Fibroblast of pulmonary artery (primary cell): Measurements from ENCODE around the gene CEP97.

Experiments used
- DNase-seq: peaks from one replicate; pipeline ENCODE4 v3.0.0-alpha.2; 2010; ENCODE audit warnings: low read depth
- H3K4me3 ChIP-seq: replicated peaks from 2 replicates; pipeline ENCODE4 v1.5.1; 2011; ENCODE audit warnings: low read depth, mild to moderate bottlenecking, control low read depth, low read length, moderate library complexity
- CTCF ChIP-seq: IDR thresholded peaks from 2 replicates; pipeline ENCODE4 v1.5.1; 2011; ENCODE audit warnings: mild to moderate bottlenecking, control low read depth, low read length, inconsistent platforms; ENCODE audit errors: missing control alignments

CEP97 gene, protein sequence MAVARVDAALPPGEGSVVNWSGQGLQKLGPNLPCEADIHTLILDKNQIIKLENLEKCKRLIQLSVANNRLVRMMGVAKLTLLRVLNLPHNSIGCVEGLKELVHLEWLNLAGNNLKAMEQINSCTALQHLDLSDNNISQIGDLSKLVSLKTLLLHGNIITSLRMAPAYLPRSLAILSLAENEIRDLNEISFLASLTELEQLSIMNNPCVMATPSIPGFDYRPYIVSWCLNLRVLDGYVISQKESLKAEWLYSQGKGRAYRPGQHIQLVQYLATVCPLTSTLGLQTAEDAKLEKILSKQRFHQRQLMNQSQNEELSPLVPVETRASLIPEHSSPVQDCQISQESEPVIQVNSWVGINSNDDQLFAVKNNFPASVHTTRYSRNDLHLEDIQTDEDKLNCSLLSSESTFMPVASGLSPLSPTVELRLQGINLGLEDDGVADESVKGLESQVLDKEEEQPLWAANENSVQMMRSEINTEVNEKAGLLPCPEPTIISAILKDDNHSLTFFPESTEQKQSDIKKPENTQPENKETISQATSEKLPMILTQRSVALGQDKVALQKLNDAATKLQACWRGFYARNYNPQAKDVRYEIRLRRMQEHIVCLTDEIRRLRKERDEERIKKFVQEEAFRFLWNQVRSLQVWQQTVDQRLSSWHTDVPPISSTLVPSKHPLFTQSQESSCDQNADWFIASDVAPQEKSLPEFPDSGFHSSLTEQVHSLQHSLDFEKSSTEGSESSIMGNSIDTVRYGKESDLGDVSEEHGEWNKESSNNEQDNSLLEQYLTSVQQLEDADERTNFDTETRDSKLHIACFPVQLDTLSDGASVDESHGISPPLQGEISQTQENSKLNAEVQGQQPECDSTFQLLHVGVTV

GRCh38 chr3:101724329-101725193, at the start of gene CEP97:
TSS of gene CEP97 (plus strand) at chr3:101724614. CDS start at chr3:101724677, 63 bp downstream.
- peak; percentile 92 for DNase-seq
- H3K4me3 ChIP-seq = peak within 1 kb of the TSS; percentile 98
- TF ChIP-seq CTCF = no peak

- no peak for DNase-seq
- peak overlapping the region; percentile 96 for H3K4me3 ChIP-seq
- TF ChIP-seq CTCF = no peak
Observed at GRCh38 chr3:101675709-101676215, 48.7 kb upstream of the CEP97 start.

DNA sequence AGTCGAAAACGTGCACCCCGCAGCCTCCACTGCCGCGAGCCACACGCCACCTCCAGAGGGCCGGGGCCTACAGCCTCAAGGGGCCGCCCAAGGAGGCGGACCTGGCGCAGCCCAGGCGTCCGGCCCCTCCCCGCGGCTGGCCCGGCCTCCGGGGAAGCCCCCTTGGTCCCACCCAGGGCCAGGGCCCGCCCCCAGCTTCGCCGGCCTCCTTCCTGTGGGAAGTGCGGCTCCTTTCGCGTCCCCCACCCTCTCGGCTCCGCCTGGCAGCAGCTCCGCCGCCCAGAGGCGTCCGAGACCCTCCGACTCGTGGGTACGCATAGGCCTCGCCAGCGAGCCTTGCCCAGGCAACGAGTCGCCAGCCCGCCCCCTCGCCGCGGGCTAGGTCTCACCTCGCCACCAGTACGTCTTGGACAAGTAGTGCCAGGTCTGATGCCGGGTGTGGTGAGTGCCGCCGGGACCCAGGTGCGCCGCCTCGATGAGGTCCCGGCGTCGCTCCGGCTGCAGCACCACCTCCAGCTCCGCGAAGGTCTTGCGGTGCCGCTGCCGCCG, 48.1 kb upstream of the CEP97 start:
- TF ChIP-seq CTCF = no peak
- peak; percentile 97 for DNase-seq
- H3K4me3 ChIP-seq = peak overlapping the region; percentile 96

- H3K4me3 ChIP-seq = peak within 1 kb of the TSS; percentile 96
- peak; percentile 100 for DNase-seq
Observed at GRCh38 chr3:101676765-101677435, 47.5 kb upstream of the CEP97 start, which contains the start of gene ZBTB11. TSS of gene ZBTB11 (minus strand) at chr3:101677132. CDS start at chr3:101676914, 218 bp downstream.

More at GRCh38 chr3:101676765-101677435, 47.5 kb upstream of the CEP97 start, which contains the start of gene ZBTB11:
- peak; percentile 62 for TF ChIP-seq CTCF
